ENCODE measurements around the gene PLCG1.

Gene PLCG1

GRCh38 chr20:41142245-41142644 lies 4.9 kb downstream of the PLCG1 start:
- DNase-seq (ENCODE audit: low read depth in 2 of 2) = no peak

- DNase-seq (ENCODE audit: low read depth in 2 of 2) = no peak
Observed at GRCh38 chr20:41142919-41143318, 5.6 kb downstream of the PLCG1 start.

GRCh38 chr20:41143354-41143753 lies 6.0 kb downstream of the PLCG1 start:
- no peak for DNase-seq (ENCODE audit: low read depth in 2 of 2)

GRCh38 chr20:41145317-41145716 lies 8.0 kb downstream of the PLCG1 start:
- no peak for DNase-seq (ENCODE audit: low read depth in 2 of 2)

GRCh38 chr20:41145821-41146620 lies 8.7 kb downstream of the PLCG1 start:
- DNase-seq (ENCODE audit: low read depth in 2 of 2) = no peak

GRCh38 chr20:41147767-41148191 lies 10.4 kb downstream of the PLCG1 start:
- DNase-seq (ENCODE audit: low read depth in 2 of 2) = no peak

- no peak for DNase-seq (ENCODE audit: low read depth in 2 of 2)
Observed at GRCh38 chr20:41148942-41149341, 11.6 kb downstream of the PLCG1 start.

- no peak for DNase-seq (ENCODE audit: low read depth in 2 of 2)
Observed at GRCh38 chr20:41150664-41151063, 13.3 kb downstream of the PLCG1 start.

GRCh38 chr20:41151134-41151869 lies 14.0 kb downstream of the PLCG1 start:
- no peak for DNase-seq (ENCODE audit: low read depth in 2 of 2)

GRCh38 chr20:41152108-41152757 lies 14.9 kb downstream of the PLCG1 start:
- DNase-seq (ENCODE audit: low read depth in 2 of 2) = no peak

GRCh38 chr20:41154436-41155176 lies 17.3 kb downstream of the PLCG1 start:
- DNase-seq (ENCODE audit: low read depth in 2 of 2) = no peak

- no peak for DNase-seq (ENCODE audit: low read depth in 2 of 2)
Observed at GRCh38 chr20:41155261-41155660, 17.9 kb downstream of the PLCG1 start.

GRCh38 chr20:41158082-41158625 lies 20.8 kb downstream of the PLCG1 start:
- DNase-seq (ENCODE audit: low read depth in 2 of 2) = no peak

- DNase-seq (ENCODE audit: low read depth in 2 of 2) = no peak
Observed at GRCh38 chr20:41159547-41159946, 22.2 kb downstream of the PLCG1 start.

- no peak for DNase-seq (ENCODE audit: low read depth in 2 of 2)
Observed at GRCh38 chr20:41160686-41161085, 23.3 kb downstream of the PLCG1 start.

GRCh38 chr20:41161886-41162285 lies 24.5 kb downstream of the PLCG1 start:
- no peak for DNase-seq (ENCODE audit: low read depth in 2 of 2)

- DNase-seq (ENCODE audit: low read depth in 2 of 2) = no peak
Observed at GRCh38 chr20:41162396-41162795, 25.1 kb downstream of the PLCG1 start.

GRCh38 chr20:41163821-41164220 lies 26.5 kb downstream of the PLCG1 start:
- no peak for DNase-seq (ENCODE audit: low read depth in 2 of 2)

GRCh38 chr20:41165001-41165882 lies 27.9 kb downstream of the PLCG1 start:
- no peak for DNase-seq (ENCODE audit: low read depth in 2 of 2)

Measured in stimulated activated CD4-positive, alpha-beta T cell treated with anti-CD3 and anti-CD28 coated beads, Interleukin-15, amount 100 ng/mL, for 48 hours (primary cell).